ENCODE results near the gene TTLL9.

GRCh38 chr20:31846793-31847138 lies 23.7 kb upstream of the TTLL9 start:
- TF ChIP-seq POLR2A (IDR thresholded peaks at IDR 0.05) (no peak), CTCF (IDR thresholded peaks at IDR 0.05) (no peak), EP300 (IDR thresholded peaks at IDR 0.05) (no peak)

Data from suprapubic skin (tissue), 3 donors.